ENCODE results near the gene DEPDC4. TPM values are rescaled to one million over a fixed set of nuclear protein-coding genes. Genes with fewer than 3 reads are reported as not detected.
"Not testable (repeated sequence)": the region's sequence is repeated elsewhere in the genome, so short reads cannot be mapped to it uniquely, and the experiment has no call there.

Gene DEPDC4
- polyA plus RNA-seq, 12 donors: 0.82 to 2.9 (median 1.7) TPM; not detected in 2

DNA sequence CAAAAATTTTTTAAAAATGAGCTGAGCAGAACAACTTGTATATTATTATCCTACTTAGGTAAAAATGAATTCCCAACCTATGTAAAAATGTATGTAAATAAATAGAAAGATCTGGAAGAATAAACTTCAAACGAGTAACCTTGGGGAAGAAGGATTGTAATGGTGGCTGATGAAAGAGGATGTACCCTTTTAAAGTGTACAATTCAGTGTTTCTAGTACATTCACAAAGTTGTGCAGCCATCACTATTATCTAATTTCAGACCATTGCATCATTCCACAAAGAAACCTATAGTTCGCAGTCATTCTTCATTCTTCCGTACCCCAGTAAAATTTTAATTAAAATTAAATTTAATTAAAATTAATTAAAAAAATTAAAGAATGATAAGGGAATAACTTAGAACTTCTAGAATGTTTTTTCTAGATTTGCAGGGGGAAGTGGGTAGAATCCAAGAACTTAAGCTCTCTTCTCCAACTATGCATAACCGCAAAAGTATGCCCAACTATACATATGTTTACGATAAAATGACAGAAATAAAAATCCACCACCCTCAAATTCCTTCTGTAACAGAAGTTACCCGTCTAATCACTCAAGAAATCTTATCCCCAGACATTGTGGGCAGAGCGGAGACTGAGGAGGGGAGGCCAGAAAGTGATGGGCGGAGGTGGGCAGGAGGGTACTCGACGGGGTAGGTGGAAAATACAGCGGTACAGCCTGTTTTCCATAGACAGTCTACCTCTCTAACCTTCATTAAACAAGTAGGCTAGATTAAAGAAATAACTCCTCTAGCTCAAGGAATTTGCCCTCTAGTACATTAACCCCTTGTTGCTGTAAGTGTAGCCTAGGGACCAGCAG, 921 bp downstream of the DEPDC4 start:
- no peak for DNase-seq

DNA sequence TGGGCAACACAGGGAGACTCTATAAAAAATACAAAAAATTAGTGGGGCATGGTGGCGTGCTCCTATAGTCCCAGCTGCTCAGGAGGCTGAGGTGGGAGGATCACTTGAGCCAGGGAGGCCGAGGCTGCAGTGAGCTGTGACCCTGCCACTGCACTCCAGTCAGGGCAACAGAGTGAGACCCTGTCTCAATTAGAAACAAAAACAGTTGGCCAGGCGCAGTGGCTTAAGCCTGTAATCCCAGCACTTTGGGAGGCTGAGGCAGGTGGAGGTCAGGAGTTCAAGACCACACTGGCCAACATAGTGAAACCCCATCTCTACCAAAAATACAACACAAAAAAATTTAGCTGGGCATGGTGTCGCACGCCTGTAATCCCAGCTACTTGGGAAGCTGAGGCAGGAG, 1.8 kb downstream of the DEPDC4 start:
- DNase-seq: not testable (repeated sequence)

DNA sequence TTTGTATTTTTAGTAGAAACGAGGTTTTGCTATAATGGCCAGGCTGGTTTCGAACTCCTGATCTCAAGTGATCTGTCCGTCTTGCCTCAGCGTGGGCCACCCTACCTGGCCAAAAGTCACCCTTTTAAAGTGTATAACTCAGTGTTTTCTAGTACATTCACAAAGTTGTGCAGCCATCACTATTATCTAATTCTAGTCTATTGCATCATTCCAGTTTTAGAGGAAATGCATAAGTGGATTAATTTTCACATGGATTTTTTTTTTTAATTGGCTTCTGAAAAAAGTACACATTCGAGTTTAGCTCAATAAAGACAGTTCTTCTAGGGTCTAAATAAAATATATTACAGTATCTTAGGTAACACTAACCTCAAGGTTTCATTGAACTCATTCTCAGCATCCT, 3.7 kb downstream of the DEPDC4 start:
- no peak for DNase-seq

DNA sequence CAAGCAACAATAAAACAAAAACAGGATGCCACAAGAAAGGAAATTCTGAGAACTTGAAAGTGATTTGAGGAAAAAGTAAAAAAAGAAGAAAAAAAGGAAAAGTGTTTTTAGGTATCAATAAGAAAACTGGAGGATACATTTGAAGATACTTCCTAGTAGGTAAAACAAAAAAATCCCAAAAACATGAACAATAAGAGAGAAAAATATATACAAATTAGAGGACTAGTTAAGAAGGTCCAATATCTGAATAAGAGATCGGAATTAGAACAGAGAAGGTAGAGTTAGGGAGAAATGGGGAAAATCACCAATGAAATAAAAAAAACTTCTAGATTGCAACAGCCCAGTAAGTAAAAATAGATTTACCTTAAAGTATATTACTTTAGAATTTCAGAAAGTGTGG, 8.8 kb downstream of the DEPDC4 start:
- DNase-seq: no peak

DNA sequence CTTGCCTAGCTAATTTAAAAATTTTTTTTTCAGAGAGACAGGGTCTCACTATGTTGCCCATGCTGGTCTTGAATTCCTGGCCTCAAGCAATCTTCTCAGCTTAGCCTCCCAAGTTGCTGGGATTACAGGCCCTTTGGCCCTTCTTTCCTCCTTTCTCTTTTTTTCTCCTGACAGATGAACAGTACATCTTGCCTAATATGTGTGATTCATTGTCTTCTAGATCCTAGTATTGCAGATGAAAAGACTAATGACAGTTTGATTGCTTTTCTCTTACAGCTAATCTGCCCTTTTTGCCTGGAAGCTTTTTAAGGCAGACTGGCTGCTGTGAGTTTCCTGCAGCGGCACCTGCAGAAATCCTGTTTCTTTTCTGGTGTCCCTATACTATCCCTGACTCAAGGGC, 12.0 kb downstream of the DEPDC4 start:
- DNase-seq: no peak

DNA sequence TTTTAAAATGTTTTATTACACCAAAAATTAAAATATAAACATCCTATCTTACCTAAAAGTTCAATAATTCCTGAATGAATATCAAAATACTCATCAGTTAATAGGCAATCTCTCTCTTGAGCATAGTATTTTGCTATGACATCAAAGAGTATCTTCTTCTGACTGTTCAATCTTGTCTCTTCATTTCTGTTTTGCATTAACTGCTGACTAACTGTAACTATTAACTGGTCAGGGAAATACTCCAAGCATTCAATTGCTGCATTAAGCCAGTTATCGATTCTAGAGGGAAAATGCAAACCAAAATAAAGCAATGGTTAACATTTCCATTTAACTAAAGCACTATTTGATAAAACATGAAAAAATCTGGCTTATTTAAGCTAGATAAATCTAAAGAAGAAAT, 13.4 kb downstream of the DEPDC4 start:
- DNase-seq: no peak

DNA sequence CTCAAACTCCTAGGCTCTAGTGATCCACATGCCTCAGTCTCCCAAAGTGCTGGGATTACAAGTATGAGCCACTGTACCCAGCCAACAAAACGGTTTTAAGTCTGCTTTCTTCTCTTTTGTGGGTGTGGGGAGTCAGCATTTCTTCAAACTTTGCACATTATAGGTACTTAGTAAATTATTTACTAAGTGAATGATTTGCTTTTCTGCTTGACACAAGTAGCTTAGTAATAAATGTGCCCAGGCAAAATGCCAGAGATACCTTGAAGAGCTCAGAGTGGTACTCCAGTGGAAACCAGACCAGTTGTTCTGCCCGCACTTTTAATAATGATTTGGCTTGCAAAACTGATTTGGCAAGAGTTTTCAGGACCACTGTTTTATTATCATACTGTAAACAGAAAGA, 15.0 kb downstream of the DEPDC4 start:
- no peak for DNase-seq

DNA sequence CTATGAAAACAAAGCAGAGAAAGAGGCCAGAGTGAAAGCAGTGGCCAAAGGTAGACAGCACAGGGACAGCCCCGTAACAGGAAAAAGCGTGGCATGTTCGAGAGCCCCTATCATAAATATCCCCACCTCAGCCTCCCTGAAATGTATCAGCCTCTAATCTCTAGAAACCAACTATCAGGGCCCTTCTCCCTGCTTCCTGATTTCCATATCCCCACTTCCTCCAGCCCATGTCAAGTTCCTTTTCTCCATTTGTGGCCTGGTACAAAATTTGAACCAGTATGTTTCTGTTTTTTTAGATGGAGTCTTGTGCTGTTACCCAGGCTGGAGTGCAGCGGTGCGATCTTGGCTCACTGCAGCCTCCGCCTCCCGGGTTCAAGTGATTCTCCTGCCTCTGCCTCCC, 16.9 kb downstream of the DEPDC4 start:
- DNase-seq: no peak

DNA sequence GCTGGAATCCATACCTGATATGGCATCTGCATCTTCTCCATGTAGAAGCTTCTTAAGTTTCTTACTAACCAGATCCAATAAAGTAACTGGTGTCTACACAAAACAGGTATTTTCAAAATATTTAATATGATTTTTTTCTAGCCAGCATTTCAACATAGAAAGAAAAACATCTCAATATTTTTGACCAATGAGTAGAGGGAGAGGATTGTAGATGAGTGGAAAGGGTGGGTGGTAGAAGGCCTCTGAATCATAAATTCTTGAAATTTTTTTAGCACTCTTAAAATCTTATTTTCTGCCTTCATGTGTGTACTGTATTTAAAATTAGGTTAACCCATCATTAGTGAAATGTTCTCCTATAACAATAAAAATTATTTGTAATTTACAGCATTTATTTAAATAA, 18.0 kb downstream of the DEPDC4 start:
- no peak for DNase-seq

DNA sequence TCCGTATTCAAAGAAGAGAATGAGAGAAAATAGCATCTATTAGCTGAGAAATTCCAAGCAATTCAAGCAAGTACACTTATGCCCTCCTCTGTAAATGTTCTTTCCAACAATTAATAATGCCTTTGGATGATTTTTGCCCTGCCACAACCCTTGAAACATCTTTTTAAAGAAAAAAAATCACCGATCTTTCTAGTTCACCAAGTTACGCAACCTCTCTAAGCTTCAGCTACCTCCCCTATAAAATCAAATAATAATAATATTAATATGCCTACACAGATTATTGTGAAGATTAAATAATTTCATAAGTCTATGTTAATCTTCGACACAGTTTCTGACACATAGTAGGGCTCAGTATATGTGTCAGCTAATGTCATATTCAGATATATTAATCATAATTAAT, 19.1 kb downstream of the DEPDC4 start:
- no peak for DNase-seq

DNA sequence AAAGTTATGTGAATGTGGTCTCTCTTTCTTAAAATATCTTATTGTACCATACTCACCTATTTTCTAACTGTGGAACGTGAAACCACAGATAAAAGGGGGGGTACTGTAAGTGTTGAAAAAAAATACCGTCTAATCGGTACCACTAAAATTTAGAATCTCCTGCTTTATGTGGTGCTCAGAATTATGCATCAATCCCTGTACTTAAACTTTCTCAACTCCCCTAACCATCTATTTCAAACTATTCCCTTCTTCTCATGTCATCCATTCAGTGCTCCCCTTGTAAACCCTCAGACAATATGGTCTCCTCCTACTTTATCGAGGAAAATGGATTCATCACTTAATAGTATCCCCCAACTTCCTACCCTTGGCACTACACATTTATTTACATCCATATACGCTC, 23.7 kb downstream of the DEPDC4 start:
- DNase-seq: no peak

DNA sequence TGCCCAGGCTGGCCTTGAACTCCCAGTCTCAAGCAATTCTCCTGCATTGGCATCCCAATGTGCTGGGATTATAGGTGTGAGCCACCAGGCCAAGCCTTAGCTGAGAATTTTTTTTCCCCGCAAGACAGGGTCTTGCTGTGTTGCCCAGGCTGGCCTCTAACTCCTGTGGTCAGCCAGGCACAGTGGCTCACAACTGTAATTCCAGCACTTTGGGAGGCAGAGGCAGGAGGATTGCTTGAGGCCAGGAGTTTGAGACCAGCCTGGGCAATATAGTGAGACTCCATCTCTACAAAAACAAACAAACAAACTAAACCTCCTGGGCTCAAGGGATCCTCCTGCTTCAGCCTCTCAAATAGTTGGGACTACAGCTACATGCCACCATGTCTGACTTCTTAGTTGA, 27.3 kb downstream of the DEPDC4 start:
- no peak for DNase-seq

DNA sequence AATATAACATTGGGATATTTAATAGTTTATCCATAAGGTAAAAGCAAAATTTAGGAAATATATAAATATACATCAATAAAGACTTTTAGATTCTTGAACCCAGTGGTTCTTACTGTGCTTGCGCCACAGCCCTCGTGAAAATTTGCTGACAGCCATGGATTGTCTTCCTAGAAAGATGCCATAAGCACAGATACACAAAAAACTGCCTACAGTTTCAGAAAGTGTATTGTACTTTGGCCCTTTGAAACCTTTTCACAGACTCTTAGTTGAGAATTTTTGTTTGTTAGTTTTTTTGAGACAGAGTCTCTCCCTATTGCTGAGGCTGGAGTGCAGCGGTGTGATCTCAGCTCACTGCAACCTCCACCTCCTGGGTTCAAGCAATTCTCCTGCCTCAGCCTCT, 28.1 kb downstream of the DEPDC4 start:
- DNase-seq: no peak

DNA sequence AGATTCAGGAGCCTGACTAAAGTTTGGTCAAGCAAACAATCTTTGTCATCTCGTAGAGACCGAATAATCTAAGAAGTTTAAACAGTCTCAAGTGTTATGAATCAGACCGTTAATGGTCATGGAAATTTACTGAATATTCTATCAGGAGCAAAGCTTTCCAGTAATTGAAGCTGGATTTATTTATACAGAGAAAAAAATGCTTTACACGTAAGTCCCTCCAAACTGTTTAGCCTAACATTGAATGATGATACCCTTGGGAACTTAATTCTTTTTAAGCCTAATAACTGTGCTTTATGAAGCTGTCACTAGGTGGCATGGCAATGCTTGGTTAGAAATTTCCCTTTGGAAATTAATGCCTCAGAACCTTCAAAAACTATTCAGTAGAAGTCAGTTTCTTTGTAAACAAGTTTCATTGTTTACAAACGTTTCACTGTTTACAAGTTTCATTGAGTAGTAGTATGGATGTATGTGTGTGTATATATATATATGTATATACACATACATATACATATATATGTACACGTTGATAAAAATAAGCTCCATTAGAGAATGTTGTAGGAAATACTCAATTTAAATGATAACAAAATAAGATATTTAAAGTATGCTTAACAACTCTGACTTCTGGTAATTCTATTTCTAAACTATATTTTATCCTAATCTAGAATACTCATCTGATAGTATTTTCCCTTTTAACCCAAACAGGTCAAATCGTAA, 32.1 kb downstream of the DEPDC4 start:
- DNase-seq: peak; percentile 46

DNA sequence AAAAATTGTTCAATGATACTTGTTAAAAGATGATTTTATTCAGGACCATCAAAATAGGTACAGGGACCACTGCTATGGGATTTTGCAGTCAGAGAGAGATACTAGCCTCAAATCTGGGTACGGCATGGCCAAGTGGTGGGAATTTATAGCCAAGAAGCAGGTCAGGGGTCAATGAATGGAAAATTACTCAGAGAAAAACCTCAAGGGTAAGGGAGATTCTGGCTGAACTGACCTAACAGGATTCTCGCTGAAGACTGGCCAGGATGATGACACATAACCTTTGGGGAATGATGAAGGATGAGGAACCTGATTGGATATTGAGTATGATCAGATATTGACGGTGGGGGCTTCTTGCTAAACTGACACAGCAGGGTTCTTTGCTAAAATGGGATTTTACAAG, 32.7 kb downstream of the DEPDC4 start:
- peak; percentile 31 for DNase-seq

DNA sequence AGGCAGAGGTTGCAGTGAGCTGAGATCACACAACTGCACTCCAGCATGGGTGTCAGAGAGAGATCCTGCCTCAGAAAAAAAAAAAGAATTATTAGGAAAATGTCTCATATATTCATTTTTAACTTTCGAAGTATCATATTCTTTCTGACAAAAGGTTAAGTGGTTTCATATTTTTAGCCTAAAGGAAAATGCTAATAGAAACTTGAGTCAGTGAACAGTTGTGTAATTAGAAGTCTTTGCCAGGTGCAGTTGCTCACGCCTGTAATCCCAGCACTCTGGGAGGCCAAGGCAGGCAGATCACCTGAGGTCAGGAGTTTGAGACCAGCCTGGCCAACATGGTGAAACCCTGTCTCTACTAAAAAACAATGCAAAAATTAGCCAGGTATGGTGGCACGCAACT, 35.0 kb downstream of the DEPDC4 start:
- DNase-seq: not testable (repeated sequence)

DNA sequence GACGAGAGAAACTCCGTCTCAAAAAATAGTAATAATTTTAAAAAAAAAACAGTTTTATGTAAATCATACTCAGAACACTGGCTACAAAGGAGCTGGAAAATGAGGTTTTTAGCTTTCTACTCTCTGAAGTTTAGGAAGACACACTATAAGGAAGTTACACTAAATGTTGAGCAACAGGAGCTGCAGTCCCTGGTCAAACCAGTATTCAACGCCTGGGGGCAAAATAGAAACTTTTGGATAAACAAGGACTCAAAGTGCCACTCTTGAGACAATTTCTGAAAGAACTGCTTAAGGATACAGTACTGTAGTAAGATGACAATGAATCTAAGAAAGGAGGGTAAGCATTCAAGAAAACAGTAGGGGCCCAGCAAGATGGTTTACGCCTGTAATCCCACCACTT, 37.0 kb downstream of the DEPDC4 start:
- DNase-seq: no peak

DNA sequence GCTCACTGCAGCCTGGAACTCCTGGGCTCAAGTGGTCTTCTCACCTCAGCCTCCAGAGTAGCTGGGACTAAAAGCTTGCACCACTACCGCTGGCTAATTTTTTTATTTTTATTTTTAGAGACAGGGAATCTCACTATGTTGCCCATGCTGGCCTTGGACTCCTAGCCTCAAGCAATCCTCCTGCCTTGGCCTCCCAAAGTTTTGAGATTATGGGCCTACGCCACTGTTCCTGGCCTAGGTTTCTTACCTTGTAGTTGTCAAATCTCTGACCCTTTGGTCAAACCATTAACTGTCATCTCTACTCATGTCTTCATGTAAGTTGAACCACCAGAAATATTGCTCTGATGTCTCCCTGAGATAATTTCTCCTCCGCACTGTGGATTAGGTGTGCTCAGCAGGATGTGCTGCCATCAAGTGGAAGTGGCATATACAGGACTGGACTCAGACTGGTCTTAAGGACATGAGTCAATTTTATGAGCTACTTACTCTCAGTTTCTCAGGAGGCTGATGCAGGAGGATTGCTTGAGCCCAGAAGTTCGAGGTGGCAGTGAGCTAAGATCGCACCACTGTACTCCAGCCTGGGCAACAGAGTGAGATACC, 37.7 kb downstream of the DEPDC4 start:
- no peak for DNase-seq

DNA sequence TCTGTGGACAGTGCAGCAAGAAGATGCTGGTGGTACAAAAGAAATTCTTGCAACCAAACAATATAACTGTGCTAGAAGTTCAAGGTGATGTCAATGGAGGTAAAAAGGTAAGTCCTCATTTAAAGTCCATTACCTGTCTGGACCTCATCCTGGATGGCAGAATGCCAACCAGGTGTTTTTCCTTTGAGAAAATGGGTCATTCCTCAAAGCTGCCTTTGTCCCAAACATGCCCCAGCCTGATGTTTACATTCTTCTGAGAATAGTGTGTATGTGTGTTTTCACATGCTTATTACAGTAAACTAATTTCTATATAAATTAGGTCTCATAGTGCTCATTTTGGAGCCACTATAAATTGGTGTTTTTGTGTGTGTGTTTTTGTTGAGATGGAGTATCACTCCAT, 41.4 kb downstream of the DEPDC4 start:
- DNase-seq: no peak

DNA sequence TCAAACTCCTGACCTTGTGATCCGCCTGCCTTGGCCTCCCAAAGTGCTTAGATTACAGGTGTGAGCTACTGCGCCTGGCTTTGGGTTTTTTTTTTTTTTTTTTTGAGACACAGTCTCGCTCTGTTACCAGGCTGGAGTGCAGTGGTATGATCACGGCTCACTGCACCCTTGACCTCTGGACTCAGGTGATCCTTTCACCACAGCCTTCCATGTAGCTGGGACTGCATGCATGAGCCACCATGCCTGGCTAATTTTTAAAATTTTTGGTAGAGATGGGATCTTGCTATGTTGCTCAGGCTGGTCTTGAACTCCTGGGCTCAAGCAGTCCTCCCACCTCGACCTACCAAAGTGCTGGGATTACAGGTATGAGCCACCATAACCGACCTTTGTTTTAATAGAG, 44.7 kb downstream of the DEPDC4 start:
- not testable (repeated sequence) for DNase-seq

DNA sequence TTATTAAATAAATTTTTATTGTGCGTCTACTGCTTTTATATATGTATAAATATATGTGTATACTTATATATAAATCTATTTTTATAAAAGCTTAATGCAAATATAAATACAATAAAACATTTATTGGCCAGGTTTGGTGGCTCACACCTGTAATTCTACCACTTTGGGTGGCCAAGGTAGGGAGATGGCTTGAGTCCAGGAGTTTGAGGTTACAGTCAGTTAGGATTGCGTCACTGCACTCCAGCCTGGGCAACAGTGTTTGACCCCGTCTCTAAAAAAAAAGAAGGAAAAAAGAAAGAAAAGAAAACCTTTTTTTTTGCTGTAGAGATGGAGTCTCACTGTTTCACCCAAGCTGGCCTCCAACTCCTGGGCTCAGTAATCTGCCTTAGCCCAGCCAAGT, 45.4 kb downstream of the DEPDC4 start:
- no peak for DNase-seq

DNA sequence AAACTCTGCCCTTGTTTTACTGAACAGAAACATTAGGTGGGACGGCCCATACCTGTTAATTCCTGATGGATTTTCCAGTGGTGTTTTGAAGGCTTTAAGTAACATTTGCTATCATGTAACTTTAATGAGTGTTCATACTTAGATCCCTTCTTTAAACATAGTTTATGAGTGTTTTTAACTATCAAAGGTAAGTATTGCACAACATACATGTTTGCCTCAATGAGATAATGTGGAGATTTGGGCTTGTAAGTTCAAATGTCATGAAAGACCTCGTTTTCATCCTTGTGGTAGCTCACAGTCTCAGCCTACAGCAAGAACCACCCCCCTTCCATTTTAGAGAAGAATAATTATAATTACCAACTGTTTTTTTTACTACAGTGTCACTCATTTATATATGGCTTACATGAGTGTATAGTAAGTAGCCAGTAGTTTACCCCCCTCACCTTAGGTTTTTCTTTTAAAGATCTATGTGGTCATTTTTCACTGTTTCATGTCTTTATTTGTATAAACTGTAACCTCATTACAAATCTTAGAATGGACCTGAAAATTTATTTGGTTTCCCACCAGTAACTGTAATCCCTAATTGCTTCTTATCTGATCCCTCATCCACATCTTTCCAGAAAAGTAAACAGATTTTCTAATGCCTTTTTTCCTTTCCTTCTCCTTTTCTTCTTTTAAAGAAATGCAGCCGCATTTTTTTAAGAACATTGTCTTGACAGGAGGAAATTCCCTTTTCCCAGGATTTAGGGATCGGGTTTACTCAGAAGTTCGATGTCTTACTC, 47.4 kb downstream of the DEPDC4 start:
- DNase-seq: no peak

All from muscle of arm (tissue), 12 donors.